ENCODE results near the gene TBC1D22A. TPM values are rescaled to one million over a fixed set of nuclear protein-coding genes. Genes with fewer than 3 reads are reported as not detected.
"Not testable (repeated sequence)": the region's sequence is repeated elsewhere in the genome, so short reads cannot be mapped to it uniquely, and the experiment has no call there.

The TBC1D22A gene
- total RNA-seq, 1 donor from 2014 or later = 23.2 TPM

DNA sequence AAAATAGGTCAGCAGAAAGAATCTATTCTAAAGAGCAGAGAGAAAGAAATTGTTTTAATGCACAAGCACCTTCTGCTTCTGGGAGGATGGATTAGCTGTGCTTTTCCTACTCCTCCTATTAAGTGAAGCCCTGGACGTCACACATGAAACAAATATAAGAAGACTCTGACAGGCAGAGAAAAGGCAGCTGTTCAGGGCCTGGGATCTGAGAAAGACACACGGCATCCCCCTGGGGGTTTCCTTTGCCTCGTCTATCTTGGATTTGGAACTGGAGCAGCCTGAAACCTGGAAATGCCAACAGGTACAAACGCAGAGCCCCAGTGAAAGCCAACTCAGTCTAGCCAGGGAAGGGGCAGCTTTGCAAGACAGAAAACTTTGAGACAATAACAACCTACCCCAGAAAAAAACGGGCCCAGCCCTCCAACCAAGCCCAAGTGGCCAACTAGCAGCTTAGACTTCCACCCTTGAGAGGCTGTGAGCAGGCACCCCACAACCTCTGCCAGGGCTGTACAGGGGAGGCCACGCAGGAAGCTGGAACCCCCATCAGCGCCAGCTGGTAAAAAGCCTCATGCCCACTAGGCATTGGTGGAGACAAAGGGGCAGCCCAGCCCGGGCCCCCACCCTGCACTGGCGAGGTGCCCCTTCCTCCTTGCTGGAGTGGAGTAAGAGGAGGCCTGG is 31.7 kb upstream of the TBC1D22A start:
- H3K27ac Mint-ChIP-seq = no peak overlapping the region
- DNase-seq (ENCODE audit: low spot score, unreplicated experiment) = no peak
- H3K36me3 Mint-ChIP-seq (ENCODE audit: insufficient read depth) = peaks cover 5% of the 10 kb centered on the region
- no peak overlapping the region for H3K4me3 Mint-ChIP-seq (ENCODE audit: low read depth)
- no peaks in the 10 kb centered on the region for H3K27me3 Mint-ChIP-seq
- H3K9me3 Mint-ChIP-seq (ENCODE audit: low read depth) = no peaks in the 10 kb centered on the region
- H3K4me1 Mint-ChIP-seq (ENCODE audit: low read depth) = peaks cover 24% of the 10 kb centered on the region
- TF ChIP-seq CTCF (IDR thresholded peaks at IDR 0.05; ENCODE audit: unreplicated experiment) = no peak

DNA sequence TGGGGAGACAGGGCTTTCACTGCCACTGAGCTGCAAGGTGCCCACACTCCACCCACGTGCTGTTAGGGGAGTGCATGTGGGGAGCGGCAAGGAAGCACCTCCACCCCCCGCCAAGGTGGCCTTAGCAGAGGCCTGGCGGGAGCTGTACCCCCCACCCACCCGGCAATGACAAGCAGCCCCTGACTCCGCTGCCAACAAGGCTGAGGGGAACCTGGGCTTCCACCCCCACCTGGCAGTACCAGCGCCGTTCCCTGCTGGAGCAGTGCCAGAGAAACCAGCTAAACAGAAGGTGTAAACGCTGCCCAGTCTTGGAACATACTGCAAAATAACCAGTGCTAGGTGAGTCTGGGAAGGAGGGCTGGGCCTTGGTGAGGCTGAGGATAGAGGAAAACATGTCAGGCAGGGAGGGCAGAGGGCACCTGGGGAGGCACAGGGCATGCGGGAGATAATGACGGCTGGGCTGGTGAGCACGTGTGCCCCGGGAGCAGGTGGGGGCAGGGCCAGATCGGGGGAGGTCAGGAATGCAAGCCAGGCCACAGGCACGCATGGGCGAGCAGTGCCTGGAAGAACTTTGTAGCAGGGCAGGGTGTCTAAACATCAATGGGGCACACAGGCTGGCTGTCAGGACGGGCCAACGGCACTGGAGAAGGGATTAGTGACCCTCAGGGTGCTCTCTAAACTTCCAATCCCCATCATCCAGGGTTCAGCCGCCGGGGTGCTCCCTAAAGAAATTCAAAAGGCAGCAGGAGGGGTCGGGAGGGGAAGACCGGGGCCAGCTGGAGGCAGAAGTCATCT is 31.0 kb upstream of the TBC1D22A start:
- Mint-ChIP-seq H3K4me3 (ENCODE audit: low read depth) (no peak overlapping the region), H3K4me1 (ENCODE audit: low read depth) (peaks cover 22% of the 10 kb centered on the region), H3K36me3 (ENCODE audit: insufficient read depth) (peaks cover 5% of the 10 kb centered on the region), H3K27ac (no peak overlapping the region), H3K9me3 (ENCODE audit: low read depth) (no peaks in the 10 kb centered on the region), H3K27me3 (no peaks in the 10 kb centered on the region)
- no peak for TF ChIP-seq CTCF (IDR thresholded peaks at IDR 0.05; ENCODE audit: unreplicated experiment)
- no peak for DNase-seq (ENCODE audit: low spot score, unreplicated experiment)

DNA sequence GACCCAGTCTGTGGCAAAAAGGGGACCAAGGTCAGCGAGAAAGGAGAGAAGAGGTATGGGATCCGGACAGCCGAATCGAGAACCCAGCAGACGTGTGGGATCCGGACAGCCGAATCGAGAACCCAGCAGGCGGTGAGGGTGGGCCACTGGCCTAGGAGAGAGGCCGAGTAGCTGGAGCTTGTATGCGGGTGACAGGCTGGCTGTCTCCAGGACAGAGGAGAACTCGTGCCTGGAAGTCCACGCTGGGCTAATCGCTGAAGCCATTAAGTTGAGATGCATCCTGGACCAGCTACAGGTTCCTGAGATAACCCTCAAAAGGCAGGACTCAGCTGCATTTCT is 30.4 kb upstream of the TBC1D22A start:
- Mint-ChIP-seq H3K36me3 (ENCODE audit: insufficient read depth) (peaks cover 5% of the 10 kb centered on the region), H3K27me3 (no peaks in the 10 kb centered on the region), H3K27ac (no peak overlapping the region), H3K4me1 (ENCODE audit: low read depth) (peaks cover 24% of the 10 kb centered on the region), H3K4me3 (ENCODE audit: low read depth) (no peak overlapping the region), H3K9me3 (ENCODE audit: low read depth) (no peaks in the 10 kb centered on the region)
- DNase-seq (ENCODE audit: low spot score, unreplicated experiment) = no peak
- TF ChIP-seq CTCF (IDR thresholded peaks at IDR 0.05; ENCODE audit: unreplicated experiment) = no peak

DNA sequence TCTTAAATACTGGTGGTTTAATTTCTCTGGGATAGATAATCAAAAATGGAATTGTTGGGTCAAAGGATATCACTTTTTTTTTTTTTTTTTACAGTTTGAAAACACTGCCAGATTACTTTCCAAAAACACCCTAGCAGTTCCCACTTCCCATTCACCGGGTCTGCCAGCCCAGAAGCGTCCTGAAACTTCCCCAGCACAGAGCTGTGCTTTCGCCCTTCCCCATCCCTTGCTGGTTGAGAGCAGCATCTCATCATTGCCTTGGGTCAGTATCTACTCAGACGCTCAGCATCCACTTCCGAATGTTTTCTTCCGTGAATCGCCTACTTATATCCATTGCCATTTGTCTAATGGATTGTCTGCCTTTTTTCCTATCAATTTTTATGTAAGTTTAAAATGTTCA is 29.9 kb upstream of the TBC1D22A start:
- no peak overlapping the region for H3K4me3 Mint-ChIP-seq (ENCODE audit: low read depth)
- no peaks in the 10 kb centered on the region for H3K27me3 Mint-ChIP-seq
- no peak for DNase-seq (ENCODE audit: low spot score, unreplicated experiment)
- H3K9me3 Mint-ChIP-seq (ENCODE audit: low read depth) = no peaks in the 10 kb centered on the region
- no peak for TF ChIP-seq CTCF (IDR thresholded peaks at IDR 0.05; ENCODE audit: unreplicated experiment)
- peaks cover 26% of the 10 kb centered on the region for H3K4me1 Mint-ChIP-seq (ENCODE audit: low read depth)
- H3K36me3 Mint-ChIP-seq (ENCODE audit: insufficient read depth) = peaks cover 5% of the 10 kb centered on the region
- H3K27ac Mint-ChIP-seq = no peak overlapping the region

DNA sequence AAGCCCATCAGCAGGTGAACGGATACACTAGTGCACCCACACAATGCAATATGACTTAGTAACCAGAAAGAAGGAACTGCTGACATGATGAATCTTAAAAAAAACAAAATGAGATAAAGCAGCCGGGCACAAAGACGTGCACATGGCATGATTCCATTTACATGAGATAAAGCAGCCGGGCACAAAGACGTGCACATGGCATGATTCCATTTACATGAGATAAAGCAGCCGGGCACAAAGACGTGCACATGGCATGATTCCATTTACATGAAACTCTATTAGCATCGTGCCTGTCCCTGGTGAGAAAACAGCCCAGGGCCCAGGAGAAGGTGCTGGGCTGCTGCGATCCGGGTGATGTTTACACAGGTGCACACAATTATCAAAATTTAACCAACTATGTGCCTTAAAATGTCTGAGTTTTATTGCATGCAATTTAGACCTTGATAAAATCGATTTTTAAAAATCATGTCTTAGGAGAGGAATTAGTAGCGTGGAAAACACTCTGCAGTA is 28.2 kb upstream of the TBC1D22A start:
- not testable (repeated sequence) for H3K9me3 Mint-ChIP-seq (ENCODE audit: low read depth); H3K27ac Mint-ChIP-seq; H3K27me3 Mint-ChIP-seq; DNase-seq (ENCODE audit: low spot score, unreplicated experiment); H3K36me3 Mint-ChIP-seq (ENCODE audit: insufficient read depth)
- H3K4me1 Mint-ChIP-seq (ENCODE audit: low read depth) = peaks cover 27% of the 10 kb centered on the region
- peak overlapping the region; percentile 43 for H3K4me3 Mint-ChIP-seq (ENCODE audit: low read depth)

Measured in progenitor cell of endocrine pancreas (in vitro differentiated cells).